NCI-H1436 treated with DMSO at 0.1 percent for 48 hours (cell line): ENCODE results near the gene OR51V1.
"Not testable (repeated sequence)": the region's sequence is repeated elsewhere in the genome, so short reads cannot be mapped to it uniquely, and the experiment has no call there.

ENCODE experiments used
- DNase-seq: peaks from one replicate; lab custom pipeline; 2025; lab: John Stamatoyannopoulos, UW

Gene OR51V1

DNA sequence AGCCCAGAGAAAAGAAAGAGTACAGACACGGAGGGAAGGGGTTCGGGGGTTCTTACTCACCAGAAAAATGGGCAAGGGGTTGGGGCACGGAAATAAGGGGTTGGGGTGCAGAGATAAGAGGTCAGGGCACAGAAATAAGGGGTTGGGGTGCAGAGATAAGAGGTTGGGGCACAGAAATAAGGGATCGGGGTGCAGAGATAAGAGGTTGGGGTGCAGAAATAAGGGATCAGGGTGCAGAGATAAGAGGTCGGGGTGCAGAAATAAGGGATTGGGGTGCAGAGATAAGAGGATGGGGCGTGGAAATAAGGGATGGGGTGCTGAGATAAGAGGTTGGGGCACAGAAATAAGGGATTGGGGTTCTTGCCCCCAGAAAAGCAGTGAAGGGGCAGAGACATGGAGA is 35.7 kb downstream of the OR51V1 start:
- not testable (repeated sequence) for DNase-seq

DNA sequence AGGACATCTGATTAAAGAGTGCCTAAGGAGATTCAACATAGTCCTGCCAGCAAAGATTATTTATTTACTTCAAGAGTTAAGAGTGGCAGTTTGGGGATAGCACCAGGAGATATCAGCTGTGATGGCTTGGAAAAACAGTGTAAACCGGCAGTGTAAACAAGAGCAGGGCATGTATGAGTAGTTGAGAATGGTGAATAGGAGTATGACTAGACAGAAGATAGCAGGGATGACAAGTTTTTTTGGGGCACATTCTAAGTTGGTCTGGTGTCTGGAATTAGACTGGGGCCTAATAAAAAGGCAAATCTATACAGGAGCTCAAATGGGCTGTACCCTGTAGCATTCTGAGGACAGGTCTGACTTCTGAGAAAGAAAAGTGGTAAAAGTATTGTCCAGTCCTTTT is 39.4 kb downstream of the OR51V1 start:
- not testable (repeated sequence) for DNase-seq

GRCh38 chr11:5160217-5160616 is 40.3 kb downstream of the OR51V1 start:
- DNase-seq: not testable (repeated sequence)

DNA sequence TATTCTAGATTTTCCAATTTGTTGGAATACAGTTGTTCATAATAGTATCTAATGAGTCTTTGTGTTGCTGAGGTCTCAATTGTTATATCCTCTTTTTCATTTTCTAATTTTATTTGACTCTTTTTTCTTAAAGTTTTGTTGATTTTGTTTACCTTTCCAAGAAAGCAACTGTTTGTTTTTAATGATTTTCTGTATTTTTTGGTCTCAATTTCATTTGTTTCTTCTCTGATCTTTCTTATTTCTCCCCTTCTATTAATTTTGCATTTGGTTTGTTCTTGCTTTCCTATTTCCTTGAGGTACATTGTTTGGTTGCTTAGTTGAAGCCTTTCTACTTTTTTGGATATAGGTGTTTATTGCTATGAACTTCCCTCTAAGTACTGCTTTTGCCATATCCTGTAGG is 40.7 kb downstream of the OR51V1 start:
- no peak for DNase-seq

DNA sequence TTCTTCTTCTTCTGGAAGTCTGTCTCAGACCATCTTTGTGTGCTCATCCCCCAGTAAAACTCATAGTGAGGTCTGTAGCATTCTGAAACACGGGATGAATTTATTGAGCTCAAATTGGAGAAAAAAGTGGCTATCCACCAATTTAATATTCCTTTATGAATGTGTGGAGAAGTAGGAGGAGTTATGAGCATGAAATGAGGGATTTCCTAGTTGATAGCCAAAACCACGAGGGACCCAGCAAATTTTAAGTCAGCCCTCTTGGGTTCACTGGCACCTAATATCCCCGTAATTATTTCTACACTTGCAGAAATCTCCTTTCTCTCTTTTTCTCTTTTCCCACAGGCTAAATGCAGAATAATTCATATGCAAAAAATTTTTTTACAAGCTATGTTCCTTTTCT is 45.8 kb downstream of the OR51V1 start, which contains the start of gene OR52A1:
TSS of gene OR52A1 (minus strand) at position 101 of the 400 bp plus-strand sequence. CDS start 2,388 bp downstream, outside the sequence.
- no peak for DNase-seq

DNA sequence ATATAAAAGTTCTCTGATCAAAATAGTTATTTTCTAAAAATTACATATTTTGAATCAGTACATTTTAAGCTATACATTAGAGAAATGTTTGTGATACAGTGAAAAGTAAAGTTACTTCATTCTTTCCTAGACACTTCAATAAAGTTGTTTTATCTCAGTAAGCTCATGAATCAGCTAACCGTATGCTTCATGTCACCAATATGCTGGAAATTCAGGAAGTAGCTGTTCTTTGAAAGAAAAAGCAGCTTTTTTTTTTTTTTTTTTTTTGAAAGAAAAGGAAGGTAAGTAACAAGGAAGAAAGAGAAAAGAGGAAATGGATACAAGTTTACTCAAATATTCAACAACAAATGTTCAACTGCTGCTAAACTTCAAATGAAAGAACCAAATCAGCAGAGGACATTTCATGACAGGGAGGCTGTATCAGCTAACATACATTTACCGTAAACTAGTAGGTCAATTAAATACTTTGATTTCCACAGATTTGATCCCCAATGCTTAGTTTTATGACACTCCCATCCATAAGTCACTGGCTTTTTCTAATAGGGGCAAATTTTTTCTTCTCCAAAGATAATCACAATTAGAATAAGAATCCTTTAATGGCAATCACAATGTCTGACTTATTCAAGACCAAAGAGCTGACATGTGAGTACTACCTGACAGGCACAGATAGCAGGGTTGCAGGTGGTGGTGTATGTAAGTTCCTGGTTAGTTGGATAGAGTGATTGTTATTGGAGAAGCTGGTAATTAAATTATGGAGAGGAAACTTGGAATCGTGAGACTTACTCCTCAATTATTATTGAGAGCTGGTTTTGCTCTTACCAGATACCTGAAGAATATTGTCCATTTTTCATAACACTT is 46.7 kb downstream of the OR51V1 start:
- DNase-seq: no peak

GRCh38 chr11:5151713-5152153 is 48.7 kb downstream of the OR51V1 start:
- no peak for DNase-seq
